ENCODE data around the gene GPR183. TPM values are rescaled to one million over a fixed set of nuclear protein-coding genes. Genes with fewer than 3 reads are reported as not detected.

Gene GPR183
- total and polyA plus RNA-seq, 10 of the 15 experiments (the other 5 are each of a cell fraction or from before 2014, with no cell fraction given): 134 to 669 (median 225) TPM

DNA sequence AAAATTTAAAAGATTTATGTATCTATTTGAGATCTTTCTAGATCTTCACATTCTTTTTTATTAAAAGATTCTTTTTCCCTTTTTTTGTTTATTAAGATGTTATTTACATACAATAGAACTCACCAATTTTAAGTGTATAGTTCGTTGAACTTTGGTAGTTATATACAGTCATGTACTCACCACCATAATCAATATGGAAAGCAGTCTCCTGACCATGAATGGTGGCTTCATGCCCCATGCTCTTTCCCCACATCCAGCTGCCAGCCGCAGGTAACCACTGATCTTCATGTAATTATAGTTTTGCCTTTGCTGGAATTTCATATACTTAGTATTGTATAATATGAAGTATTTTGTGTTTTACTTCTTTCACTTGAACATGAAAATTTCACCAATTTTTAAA lies 20.6 kb upstream of the GPR183 start:
- H3K4me2 ChIP-seq (ENCODE audit: control insufficient read depth, insufficient read depth): no peak overlapping the region
- no peaks in the 10 kb centered on the region; a peak in 2 of 4 replicates for H3K36me3 ChIP-seq (ENCODE audit: control insufficient read depth in 2 of 2, insufficient read depth in 2 of 2, low read length in 1 of 2)
- no peaks in the 10 kb centered on the region for H3K27me3 ChIP-seq (replicated peaks in 1 of 2; ENCODE audit: control insufficient read depth in 2 of 2, insufficient read depth in 2 of 2, low read length in 1 of 2)
- FAIRE-seq: no peak
- ChIA-PET POLR2A (interaction anchor here (1.2 to 1.4 kb wide), 2 partner anchors 8 to 25 kb away, joined by 3 read pairs; no protein-coding TSS in a partner anchor), RAD21 (ENCODE audit: unreplicated experiment) (interaction anchor here (0.5 to 1.4 kb wide), 2 partner anchors 10 to 58 kb away, joined by 3 to 5 read pairs; no protein-coding TSS in a partner anchor), SMC1A (ENCODE audit: uncharacterized antibody, unreplicated experiment) (interaction anchor here (0.6 to 1.6 kb wide), 4 partner anchors 14 to 39 kb away, joined by 3 to 5 read pairs (median 3); no protein-coding TSS in a partner anchor), CTCF (interaction anchor here (1.0 to 1.5 kb wide), 2 partner anchors 39 to 62 kb away, joined by 3 read pairs; no protein-coding TSS in a partner anchor)
- intact Hi-C loops (cut with micrococcal nuclease; ENCODE audit: unreplicated experiment) (no loop called here), in situ Hi-C loops (cut with MboI) (no loop called here)
- H4K20me1 ChIP-seq (ENCODE audit: control insufficient read depth, insufficient read depth): no peaks in the 10 kb centered on the region
- no peak overlapping the region for H3K27ac ChIP-seq (ENCODE audit: control insufficient read depth, insufficient read depth)
- no peak overlapping the region for H2AFZ ChIP-seq (ENCODE audit: control insufficient read depth, low read depth, low read length)
- ATAC-seq: no peak
- no TSS peak for BruUV-seq (replicated peaks)
- H3K9ac ChIP-seq (ENCODE audit: control insufficient read depth, insufficient read depth, low read length): no peak overlapping the region
- peaks cover 7% of the 10 kb centered on the region for H3K79me2 ChIP-seq (ENCODE audit: control insufficient read depth, insufficient read depth, low read length)
- peaks cover 53% of the 10 kb centered on the region for H3K4me1 ChIP-seq (ENCODE audit: control insufficient read depth, insufficient read depth, low read length)
- 96% methylated on average over 2 of the region's 2 CpGs for WGBS (ENCODE audit: insufficient coverage, insufficient replicate concordance, low lambda C conversion rate, missing lambda C conversion rate)
- no peak overlapping the region for H3K4me3 ChIP-seq
- TF ChIP-seq RUNX3 (IDR thresholded peaks at IDR 0.05; ENCODE audit: low read length): no peak
- TF ChIP-seq, protein P1, sequence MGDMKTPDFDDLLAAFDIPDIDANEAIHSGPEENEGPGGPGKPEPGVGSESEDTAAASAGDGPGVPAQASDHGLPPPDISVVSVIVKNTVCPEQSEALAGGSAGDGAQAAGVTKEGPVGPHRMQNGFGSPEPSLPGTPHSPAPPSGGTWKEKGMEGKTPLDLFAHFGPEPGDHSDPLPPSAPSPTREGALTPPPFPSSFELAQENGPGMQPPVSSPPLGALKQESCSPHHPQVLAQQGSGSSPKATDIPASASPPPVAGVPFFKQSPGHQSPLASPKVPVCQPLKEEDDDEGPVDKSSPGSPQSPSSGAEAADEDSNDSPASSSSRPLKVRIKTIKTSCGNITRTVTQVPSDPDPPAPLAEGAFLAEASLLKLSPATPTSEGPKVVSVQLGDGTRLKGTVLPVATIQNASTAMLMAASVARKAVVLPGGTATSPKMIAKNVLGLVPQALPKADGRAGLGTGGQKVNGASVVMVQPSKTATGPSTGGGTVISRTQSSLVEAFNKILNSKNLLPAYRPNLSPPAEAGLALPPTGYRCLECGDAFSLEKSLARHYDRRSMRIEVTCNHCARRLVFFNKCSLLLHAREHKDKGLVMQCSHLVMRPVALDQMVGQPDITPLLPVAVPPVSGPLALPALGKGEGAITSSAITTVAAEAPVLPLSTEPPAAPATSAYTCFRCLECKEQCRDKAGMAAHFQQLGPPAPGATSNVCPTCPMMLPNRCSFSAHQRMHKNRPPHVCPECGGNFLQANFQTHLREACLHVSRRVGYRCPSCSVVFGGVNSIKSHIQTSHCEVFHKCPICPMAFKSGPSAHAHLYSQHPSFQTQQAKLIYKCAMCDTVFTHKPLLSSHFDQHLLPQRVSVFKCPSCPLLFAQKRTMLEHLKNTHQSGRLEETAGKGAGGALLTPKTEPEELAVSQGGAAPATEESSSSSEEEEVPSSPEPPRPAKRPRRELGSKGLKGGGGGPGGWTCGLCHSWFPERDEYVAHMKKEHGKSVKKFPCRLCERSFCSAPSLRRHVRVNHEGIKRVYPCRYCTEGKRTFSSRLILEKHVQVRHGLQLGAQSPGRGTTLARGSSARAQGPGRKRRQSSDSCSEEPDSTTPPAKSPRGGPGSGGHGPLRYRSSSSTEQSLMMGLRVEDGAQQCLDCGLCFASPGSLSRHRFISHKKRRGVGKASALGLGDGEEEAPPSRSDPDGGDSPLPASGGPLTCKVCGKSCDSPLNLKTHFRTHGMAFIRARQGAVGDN (IDR thresholded peaks at IDR 0.05): no peak
- TF ChIP-seq SMAD5 (IDR thresholded peaks at IDR 0.05; ENCODE audit: low read depth): no peak
- no peak for TF ChIP-seq MYC (IDR thresholded peaks at IDR 0.05; ENCODE audit: insufficient read depth, insufficient read length, insufficient replicate concordance, low read length, severe bottlenecking)
- TF ChIP-seq POU2F2 (IDR thresholded peaks at IDR 0.05; ENCODE audit: borderline replicate concordance, low read depth, low read length): no peak
- TF ChIP-seq, protein P2, sequence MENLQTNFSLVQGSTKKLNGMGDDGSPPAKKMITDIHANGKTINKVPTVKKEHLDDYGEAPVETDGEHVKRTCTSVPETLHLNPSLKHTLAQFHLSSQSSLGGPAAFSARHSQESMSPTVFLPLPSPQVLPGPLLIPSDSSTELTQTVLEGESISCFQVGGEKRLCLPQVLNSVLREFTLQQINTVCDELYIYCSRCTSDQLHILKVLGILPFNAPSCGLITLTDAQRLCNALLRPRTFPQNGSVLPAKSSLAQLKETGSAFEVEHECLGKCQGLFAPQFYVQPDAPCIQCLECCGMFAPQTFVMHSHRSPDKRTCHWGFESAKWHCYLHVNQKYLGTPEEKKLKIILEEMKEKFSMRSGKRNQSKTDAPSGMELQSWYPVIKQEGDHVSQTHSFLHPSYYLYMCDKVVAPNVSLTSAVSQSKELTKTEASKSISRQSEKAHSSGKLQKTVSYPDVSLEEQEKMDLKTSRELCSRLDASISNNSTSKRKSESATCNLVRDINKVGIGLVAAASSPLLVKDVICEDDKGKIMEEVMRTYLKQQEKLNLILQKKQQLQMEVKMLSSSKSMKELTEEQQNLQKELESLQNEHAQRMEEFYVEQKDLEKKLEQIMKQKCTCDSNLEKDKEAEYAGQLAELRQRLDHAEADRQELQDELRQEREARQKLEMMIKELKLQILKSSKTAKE (IDR thresholded peaks at IDR 0.05; ENCODE audit: low read depth, poor library complexity, severe bottlenecking): no peak
- TF ChIP-seq, protein P3, sequence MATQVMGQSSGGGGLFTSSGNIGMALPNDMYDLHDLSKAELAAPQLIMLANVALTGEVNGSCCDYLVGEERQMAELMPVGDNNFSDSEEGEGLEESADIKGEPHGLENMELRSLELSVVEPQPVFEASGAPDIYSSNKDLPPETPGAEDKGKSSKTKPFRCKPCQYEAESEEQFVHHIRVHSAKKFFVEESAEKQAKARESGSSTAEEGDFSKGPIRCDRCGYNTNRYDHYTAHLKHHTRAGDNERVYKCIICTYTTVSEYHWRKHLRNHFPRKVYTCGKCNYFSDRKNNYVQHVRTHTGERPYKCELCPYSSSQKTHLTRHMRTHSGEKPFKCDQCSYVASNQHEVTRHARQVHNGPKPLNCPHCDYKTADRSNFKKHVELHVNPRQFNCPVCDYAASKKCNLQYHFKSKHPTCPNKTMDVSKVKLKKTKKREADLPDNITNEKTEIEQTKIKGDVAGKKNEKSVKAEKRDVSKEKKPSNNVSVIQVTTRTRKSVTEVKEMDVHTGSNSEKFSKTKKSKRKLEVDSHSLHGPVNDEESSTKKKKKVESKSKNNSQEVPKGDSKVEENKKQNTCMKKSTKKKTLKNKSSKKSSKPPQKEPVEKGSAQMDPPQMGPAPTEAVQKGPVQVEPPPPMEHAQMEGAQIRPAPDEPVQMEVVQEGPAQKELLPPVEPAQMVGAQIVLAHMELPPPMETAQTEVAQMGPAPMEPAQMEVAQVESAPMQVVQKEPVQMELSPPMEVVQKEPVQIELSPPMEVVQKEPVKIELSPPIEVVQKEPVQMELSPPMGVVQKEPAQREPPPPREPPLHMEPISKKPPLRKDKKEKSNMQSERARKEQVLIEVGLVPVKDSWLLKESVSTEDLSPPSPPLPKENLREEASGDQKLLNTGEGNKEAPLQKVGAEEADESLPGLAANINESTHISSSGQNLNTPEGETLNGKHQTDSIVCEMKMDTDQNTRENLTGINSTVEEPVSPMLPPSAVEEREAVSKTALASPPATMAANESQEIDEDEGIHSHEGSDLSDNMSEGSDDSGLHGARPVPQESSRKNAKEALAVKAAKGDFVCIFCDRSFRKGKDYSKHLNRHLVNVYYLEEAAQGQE (IDR thresholded peaks at IDR 0.05; ENCODE audit: low read depth, low read length): no peak
- TF ChIP-seq CREB1 (IDR thresholded peaks at IDR 0.05; ENCODE audit: low read depth): no peak
- no peak for TF ChIP-seq TCF12 (IDR thresholded peaks at IDR 0.05; ENCODE audit: low read depth, low read length)
- no peaks in the 10 kb centered on the region; the same call in 1 of the 3 replicates for H3K9me3 ChIP-seq (replicated peaks; ENCODE audit: control insufficient read depth, insufficient read depth, low read length)
- DNase-seq (ENCODE audit: low read depth, low spot score): no peak

Data from GM12878 (cell line).